Measurements from ENCODE around the gene RPL13. TPM values are rescaled to one million over a fixed set of nuclear protein-coding genes. Genes with fewer than 3 reads are reported as not detected.

Gene RPL13
- total RNA-seq, 4 donors from 2014 or later: 2,408 to 5,801 (median 4,379) TPM

DNA sequence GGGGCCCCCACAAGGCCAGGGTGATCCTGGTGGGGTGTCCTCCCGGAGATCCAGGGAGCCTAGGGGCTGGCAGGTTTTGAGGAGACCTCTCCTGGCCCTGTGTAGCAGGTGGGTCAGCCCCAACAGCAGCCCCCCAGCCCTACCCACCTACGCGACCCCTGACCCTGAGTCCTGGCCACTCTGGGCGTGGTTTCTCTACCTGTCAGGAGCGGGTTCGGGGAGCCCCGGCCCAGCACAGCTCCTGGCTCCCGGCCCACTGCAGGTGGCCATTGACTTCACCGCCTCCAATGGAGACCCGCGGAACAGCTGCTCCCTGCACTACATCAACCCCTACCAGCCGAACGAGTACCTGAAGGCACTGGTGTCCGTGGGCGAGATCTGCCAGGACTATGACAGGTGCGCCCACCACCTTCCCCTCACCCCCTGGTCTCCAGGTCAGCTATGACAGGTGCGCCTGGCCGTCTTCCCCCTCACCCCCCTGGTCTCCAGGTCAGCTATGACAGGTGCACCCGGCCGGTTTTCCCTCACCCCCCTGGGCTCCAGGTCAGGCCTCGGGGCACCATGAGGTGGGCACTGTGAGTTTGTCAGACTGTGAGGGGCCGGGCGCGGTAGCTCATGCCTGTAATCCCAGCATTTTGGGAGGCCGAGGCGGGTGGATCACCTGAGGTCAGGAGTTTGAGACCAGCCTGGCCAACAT is 28.1 kb downstream of the RPL13 start:
- TF ChIP-seq, protein P1, sequence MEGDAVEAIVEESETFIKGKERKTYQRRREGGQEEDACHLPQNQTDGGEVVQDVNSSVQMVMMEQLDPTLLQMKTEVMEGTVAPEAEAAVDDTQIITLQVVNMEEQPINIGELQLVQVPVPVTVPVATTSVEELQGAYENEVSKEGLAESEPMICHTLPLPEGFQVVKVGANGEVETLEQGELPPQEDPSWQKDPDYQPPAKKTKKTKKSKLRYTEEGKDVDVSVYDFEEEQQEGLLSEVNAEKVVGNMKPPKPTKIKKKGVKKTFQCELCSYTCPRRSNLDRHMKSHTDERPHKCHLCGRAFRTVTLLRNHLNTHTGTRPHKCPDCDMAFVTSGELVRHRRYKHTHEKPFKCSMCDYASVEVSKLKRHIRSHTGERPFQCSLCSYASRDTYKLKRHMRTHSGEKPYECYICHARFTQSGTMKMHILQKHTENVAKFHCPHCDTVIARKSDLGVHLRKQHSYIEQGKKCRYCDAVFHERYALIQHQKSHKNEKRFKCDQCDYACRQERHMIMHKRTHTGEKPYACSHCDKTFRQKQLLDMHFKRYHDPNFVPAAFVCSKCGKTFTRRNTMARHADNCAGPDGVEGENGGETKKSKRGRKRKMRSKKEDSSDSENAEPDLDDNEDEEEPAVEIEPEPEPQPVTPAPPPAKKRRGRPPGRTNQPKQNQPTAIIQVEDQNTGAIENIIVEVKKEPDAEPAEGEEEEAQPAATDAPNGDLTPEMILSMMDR (IDR thresholded peaks at IDR 0.05; ENCODE audit: low read depth): no peak

DNA sequence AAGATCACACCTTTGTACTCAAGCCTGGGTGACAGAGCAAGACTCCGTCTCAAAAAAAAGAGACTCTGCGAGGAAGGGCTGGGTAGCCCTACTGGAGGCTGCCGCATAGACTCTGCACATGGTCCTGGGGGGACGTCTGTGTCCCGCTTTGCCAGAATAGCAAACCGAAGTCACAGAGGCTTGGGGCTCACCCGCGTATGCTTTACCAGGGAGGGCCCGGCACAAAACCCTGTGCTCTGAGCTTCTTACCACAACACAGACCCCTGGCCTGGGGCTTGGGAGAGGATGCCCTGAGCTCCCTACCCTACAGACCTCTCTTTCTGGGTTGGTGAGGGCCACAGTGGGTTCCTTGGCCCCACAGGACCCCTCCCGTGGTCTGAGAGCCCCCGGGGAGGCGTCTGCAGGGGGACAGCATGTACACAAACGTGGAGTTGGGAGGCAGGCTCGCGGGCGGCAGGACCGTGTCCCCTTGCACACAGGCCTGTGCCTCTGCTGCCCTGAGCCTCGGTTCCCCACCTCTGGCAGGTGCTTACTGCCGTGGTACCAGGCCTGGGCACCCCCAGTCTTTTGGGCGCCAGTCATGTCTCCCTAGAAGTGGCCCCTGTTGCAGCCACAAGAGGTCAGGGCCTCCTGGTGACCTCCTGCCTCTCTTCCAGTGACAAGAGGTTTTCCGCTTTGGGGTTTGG is 28.9 kb downstream of the RPL13 start:
- TF ChIP-seq, protein P1 (IDR thresholded peaks at IDR 0.05; ENCODE audit: low read depth): no peak

DNA sequence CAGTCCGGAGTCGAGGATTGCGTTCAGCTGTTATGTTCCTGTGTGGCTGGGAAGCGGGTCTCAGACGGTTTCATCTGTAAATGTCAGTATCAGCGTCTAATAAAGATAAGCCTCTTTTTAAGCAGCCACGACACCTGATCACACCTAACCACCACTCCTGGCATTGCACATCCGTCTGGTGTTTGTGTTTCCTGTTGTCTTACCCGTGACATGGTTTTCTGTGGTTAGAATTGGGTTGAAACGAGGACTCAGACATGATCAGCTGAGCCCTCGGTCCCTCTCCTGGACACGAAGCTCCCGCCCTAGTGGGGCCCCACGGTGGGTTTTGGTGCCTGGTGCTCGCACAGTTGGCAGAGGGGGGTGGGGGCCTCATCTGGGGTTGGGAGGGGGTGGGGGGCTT is 33.4 kb downstream of the RPL13 start:
- TF ChIP-seq, protein P1 (IDR thresholded peaks at IDR 0.05; ENCODE audit: low read depth): no peak

DNA sequence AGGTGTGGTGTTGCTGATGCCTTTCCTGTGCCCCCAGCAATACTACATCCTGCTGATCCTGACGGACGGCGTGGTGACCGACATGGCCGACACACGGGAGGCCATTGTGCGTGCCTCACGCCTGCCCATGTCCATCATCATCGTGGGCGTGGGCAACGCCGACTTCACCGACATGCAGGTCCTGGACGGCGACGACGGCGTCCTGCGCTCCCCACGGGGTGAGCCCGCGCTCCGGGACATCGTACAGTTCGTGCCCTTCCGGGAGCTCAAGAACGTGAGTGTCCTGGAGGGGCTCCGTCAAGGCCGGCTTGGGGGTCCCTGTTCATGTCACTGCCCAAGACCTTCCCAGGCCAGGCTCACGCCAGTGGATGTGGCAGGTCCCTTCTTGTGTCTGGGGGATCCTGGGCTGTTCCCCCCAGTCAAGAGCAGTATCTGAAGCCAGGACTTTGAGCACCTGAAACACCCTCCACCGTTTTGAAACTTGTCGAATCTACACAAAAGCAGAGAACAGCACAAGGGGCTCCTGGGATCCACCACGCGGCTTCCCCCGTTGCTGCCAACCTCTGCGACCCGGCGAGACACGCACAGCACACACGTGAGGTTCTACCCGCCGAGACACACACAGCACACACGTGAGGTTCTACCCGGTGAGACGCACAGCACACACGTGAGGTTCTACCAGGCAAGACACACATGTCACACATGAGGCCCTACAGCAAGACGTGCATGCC is 35.0 kb downstream of the RPL13 start:
- TF ChIP-seq, protein P1 (IDR thresholded peaks at IDR 0.05; ENCODE audit: low read depth): no peak

DNA sequence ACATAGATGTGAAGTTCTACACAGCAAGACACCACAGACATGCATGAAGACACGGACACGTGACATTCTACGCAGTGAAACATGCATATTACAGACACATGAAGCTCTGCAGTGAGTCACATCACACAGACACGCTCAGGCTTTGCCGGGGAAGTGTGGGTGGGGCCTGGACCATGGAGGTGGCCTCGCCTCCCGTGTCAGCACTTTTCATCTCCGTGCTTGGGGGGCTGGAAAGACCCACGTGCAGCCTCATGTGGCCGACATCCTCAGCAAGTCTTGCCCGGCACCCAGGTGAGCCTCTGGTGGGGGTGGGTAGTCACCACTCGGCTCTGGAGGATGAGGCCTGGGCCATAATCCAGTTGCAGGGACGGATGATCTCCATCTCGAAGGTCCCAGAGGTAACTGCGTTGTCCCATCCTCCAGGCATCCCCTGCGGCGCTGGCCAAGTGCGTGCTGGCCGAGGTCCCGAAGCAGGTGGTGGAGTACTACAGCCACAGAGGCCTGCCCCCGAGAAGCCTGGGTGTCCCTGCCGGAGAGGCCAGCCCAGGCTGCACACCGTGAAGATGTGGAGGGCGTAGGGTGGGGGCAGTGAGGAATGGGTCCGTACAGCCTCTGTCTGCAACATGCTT is 35.7 kb downstream of the RPL13 start:
- TF ChIP-seq, protein P1 (IDR thresholded peaks at IDR 0.05; ENCODE audit: low read depth): no peak

DNA sequence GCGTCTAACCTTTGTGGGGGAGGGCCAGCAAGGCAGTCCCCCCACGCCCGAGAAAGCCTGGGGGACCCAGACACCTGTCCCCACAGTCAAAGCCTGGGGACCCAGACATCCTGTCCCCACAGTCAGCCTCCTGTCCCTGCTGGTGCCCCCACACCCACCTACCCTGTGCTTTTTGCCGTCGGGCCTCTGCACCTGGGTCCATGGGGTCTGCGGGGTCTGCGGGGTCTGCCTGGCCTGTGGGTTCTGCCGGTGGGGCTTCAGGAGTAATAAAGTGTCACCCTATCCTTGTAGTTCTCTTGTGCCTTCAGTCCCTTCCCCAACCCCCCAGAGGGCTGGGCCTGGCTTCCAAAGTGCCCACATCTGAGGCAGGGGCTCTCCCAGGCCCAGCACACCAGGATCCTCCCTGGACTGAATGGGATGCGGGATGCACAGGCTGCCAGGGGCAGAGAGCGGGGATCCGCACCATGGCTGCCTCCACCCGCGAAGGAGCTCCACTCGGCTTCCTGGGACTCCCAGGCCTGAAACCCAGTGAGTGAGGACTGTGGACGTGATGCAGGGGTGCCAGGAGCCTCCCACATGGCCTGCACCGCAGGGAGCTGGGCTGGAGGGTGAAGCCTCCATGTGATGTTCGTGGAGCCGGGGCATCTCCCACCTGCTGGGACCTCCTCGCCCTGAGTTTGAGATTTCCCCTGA is 36.6 kb downstream of the RPL13 start:
- TF ChIP-seq, protein P1 (IDR thresholded peaks at IDR 0.05; ENCODE audit: low read depth): no peak
